B cell (primary cell): ENCODE data around the gene DYNLL2. TPM values are rescaled to one million over a fixed set of nuclear protein-coding genes. Genes with fewer than 3 reads are reported as not detected.

ENCODE experiments used
- ATAC-seq: fragments of 200-7000 bp; cut with Tn5 transposase; one replicate; pipeline ENCODE4 v1.10.0; 2021; ENCODE audit warnings: low read depth, mild to moderate bottlenecking, moderate number of reproducible peaks, moderate library complexity
- CTCF ChIA-PET: fragments of 350-600 bp; sonication (Branson Sonifier 250); formaldehyde crosslinking; loops from one replicate; lab custom pipeline; 2021; ENCODE audit warnings: antibody characterized with exemption, inconsistent platforms; lab: Charles Lee
- POLR2A ChIA-PET: fragments of 350-600 bp; sonication (Branson Sonifier 250); formaldehyde crosslinking; loops from one replicate; lab custom pipeline; 2021; ENCODE audit warnings: antibody characterized with exemption; lab: Charles Lee
- DNase-seq: peaks from one replicate; pipeline ENCODE4 v3.0.0; 2013
- H2AFZ ChIP-seq: 2 replicates; pipeline ENCODE4 v1.6.1; 2012; ENCODE audit warnings: mild to moderate bottlenecking, low read depth, low read length; ENCODE audit not compliant: insufficient read depth, poor library complexity, severe bottlenecking
- H3K27ac ChIP-seq, 2 donors: 1 replicate in 1 of 2; 2 replicates in 1 of 2; pipeline ENCODE4 v1.5.1; 2012 to 2013; ENCODE audit warnings: low read length in 2 of 2, mild to moderate bottlenecking in 2 of 2, moderate library complexity in 1 of 2
- H3K27me3 ChIP-seq, 4 experiments: fragments of 200-600 bp in 1 of 4; sonication (generic) in 1 of 4; replicated peaks in 1 of 4; 1 replicate in 2 of 4; 2 replicates in 2 of 4; pipeline versions ENCODE4 v1.6.1 to v1.7.0; 2013 to 2016; ENCODE audit warnings: low read length in 3 of 4, mild to moderate bottlenecking in 2 of 4, mixed read lengths in 1 of 4, moderate library complexity in 1 of 4; ENCODE audit not compliant: insufficient read depth in 4 of 4, control insufficient read depth in 3 of 4; ENCODE audit errors: control extremely low read depth in 1 of 4
- H3K36me3 ChIP-seq, 2 experiments: replicated peaks in 1 of 2; 1 replicate in 1 of 2; 2 replicates in 1 of 2; pipeline versions ENCODE4 v1.6.1 to v1.7.1; 2013; ENCODE audit warnings: low read length in 1 of 2; ENCODE audit not compliant: insufficient read depth in 2 of 2, control insufficient read depth in 1 of 2; ENCODE audit errors: control extremely low read depth in 1 of 2, extremely low read depth in 1 of 2
- H3K4me1 ChIP-seq, 2 donors: fragments of 200-600 bp in 1 of 2; sonication (generic) in 1 of 2; 1 replicate in 1 of 2; 2 replicates in 1 of 2; pipeline versions ENCODE4 v1.5.1 to v1.6.1; 2013 to 2017; ENCODE audit warnings: low read length in 2 of 2; ENCODE audit not compliant: control insufficient read depth in 2 of 2, insufficient read depth in 2 of 2
- H3K4me2 ChIP-seq: replicated peaks from 2 replicates; pipeline ENCODE3; 2012; ENCODE audit warnings: mild to moderate bottlenecking, low read depth, low read length; ENCODE audit not compliant: poor library complexity, severe bottlenecking
- H3K4me3 ChIP-seq, 5 experiments: fragments of 200-600 bp in 1 of 5; sonication (generic) in 1 of 5; 1 replicate in 3 of 5; 2 replicates in 2 of 5; pipeline versions ENCODE4 v1.5.1 to v1.7.0; 2011 to 2016; ENCODE audit warnings: low read length in 4 of 5, mild to moderate bottlenecking in 4 of 5, low read depth in 2 of 5, control low read depth in 1 of 5, moderate library complexity in 1 of 5; ENCODE audit not compliant: insufficient read depth in 1 of 5; ENCODE audit errors: control extremely low read depth in 1 of 5, extremely low read depth in 1 of 5
- H3K79me2 ChIP-seq: fragments of 200-600 bp; sonication (generic); one replicate; pipeline ENCODE4 v1.6.0; 2016; ENCODE audit warnings: low read length; ENCODE audit not compliant: control insufficient read depth, insufficient read depth
- H3K9ac ChIP-seq: fragments of 200-600 bp; sonication (generic); 2 replicates; pipeline ENCODE4 v1.6.1; 2017; ENCODE audit warnings: mild to moderate bottlenecking, low read length, moderate library complexity
- H3K9me3 ChIP-seq, 3 donors: one replicate each; pipeline versions ENCODE4 v1.6.1 to v1.7.1; 2013; ENCODE audit warnings: low read length in 2 of 3; ENCODE audit not compliant: control insufficient read depth in 2 of 3, insufficient read depth in 1 of 3; ENCODE audit errors: control extremely low read depth in 1 of 3
- H4K20me1 ChIP-seq: 2 replicates; pipeline ENCODE4 v1.6.0; 2012; ENCODE audit warnings: mild to moderate bottlenecking, low read length; ENCODE audit not compliant: insufficient read depth, control insufficient read depth, poor library complexity, severe bottlenecking
- H3K27ac Mint-ChIP-seq: one replicate; pipeline ENCODE4 v1.8.0; 2021; ENCODE audit warnings: mixed read lengths
- H3K27me3 Mint-ChIP-seq: one replicate; pipeline ENCODE4 v1.8.0; 2021; ENCODE audit warnings: mixed read lengths
- H3K4me1 Mint-ChIP-seq: one replicate; pipeline ENCODE4 v1.8.0; 2021; ENCODE audit warnings: mixed read lengths
- H3K4me3 Mint-ChIP-seq: one replicate; pipeline ENCODE4 v1.8.0; 2021; ENCODE audit warnings: mixed read lengths
- H3K9me3 Mint-ChIP-seq: one replicate; pipeline ENCODE4 v1.8.0; 2022; ENCODE audit warnings: mixed read lengths; ENCODE audit not compliant: insufficient read depth
- CTCF ChIP-seq: fragments of 200-600 bp; IDR thresholded peaks from one replicate; pipeline ENCODE4 v1.8.0; 2022; ENCODE audit warnings: antibody characterized with exemption, mild to moderate bottlenecking
- EZH2 ChIP-seq: IDR thresholded peaks from 2 replicates; pipeline ENCODE4 v1.6.1; 2012; ENCODE audit warnings: borderline replicate concordance, low read depth, mild to moderate bottlenecking, moderate library complexity, low read length; ENCODE audit not compliant: insufficient read depth, poor library complexity, severe bottlenecking
- WGBS: methylation state at CpG from one replicate; pipeline ENCODE4 v1.1.5; 2013; ENCODE audit warnings: missing lambda C conversion rate; ENCODE audit not compliant: insufficient coverage; 5-methylcytosine and 5-hydroxymethylcytosine counted together
- intact Hi-C: fragments of 100-400 bp; cut with micrococcal nuclease; formaldehyde crosslinking; loops from one replicate; pipeline ENCODE4 v1.10.0; 2022
- polyA plus RNA-seq: library from polyadenylated mRNA; depleted of rRNA; stranded (reverse); fragments of >200 nt; gene quantifications from 2 replicates; pipeline ENCODE4 v1.2.3, GENCODE V29; 2012
- total RNA-seq, 2 donors: library from RNA; stranded (reverse); fragments of 120-200 nt in 1 of 2; gene quantifications; 1 replicate in 1 of 2; 2 replicates in 1 of 2; pipeline versions ENCODE4 v1.2.3 to v1.2.4, GENCODE V29; 2013 to 2022

The DYNLL2 gene
- total and polyA plus RNA-seq, 2 donors (not counting 1 experiment from before 2014, with no cell fraction given), result 10.1 to 25.2 TPM

DNA sequence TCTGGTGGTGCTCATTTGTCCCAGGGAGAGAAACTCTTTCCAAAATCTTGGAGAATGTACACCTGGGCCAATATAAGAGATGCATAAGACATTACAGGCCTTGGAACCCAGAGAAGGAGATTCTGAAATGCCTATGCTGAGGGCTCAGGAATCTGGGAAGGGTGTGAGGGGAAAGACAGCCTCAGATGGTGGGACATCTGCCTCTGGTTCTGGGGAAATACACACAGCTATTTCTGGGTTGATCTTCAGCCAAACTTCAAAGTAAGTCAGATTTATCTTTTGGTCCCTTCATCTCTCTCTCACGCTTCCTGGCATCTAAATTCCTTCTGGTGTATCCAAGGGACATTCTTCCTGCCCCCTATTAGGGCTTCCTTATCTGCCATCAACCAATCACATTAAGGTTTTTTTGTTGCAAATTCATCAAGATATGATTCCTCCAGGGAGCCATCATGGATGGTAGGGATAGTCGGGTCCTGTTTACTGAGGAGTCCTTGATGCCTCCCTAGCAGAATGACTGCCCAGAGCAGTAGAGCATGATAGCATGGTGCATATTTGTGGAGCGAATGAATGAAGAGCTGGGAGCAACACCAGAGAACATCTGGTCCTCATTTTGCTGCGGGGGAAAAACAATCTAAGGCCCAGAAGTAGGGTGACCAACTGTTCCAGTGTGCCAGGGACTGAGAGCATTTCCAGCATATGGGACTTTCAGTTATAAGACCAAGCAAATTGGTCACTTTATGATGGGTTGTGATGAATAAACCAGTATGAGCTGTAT, 35.7 kb upstream of the DYNLL2 start:
- ATAC-seq, result no peak
- Mint-ChIP-seq H3K4me3 (no peak overlapping the region), H3K4me1 (no peaks in the 10 kb centered on the region), H3K9me3 (no peaks in the 10 kb centered on the region), H3K27ac (no peak overlapping the region), H3K27me3 (peaks cover 44% of the 10 kb centered on the region)
- H3K27ac ChIP-seq, result no peak overlapping the region
- POLR2A ChIA-PET, result no interaction called here
- no peak overlapping the region for H2AFZ ChIP-seq
- intact Hi-C loops, result no loop called here
- H3K27me3 ChIP-seq, result peaks cover 0 to 14% (median 5%) of the 10 kb centered on the region in 4 experiments
- peaks cover 0 to 1% (median 0%) of the 10 kb centered on the region in 3 donors for H3K9me3 ChIP-seq
- no peak overlapping the region for H3K9ac ChIP-seq
- no peaks in the 10 kb centered on the region for H4K20me1 ChIP-seq
- no peak overlapping the region for H3K4me3 ChIP-seq
- TF ChIP-seq CTCF (no peak), EZH2 (no peak)
- H3K4me2 ChIP-seq, result no peak overlapping the region
- H3K4me1 ChIP-seq, result no peaks in the 10 kb centered on the region
- CTCF ChIA-PET, result interaction anchor here (0.6 kb wide), 1 partner anchor 127 kb away, joined by 5 read pairs; no protein-coding TSS in a partner anchor
- H3K79me2 ChIP-seq, result no peaks in the 10 kb centered on the region
- DNase-seq, result no peak
- H3K36me3 ChIP-seq, result no peaks in the 10 kb centered on the region
- 85% methylated on average over 4 of the region's 4 CpGs for WGBS

DNA sequence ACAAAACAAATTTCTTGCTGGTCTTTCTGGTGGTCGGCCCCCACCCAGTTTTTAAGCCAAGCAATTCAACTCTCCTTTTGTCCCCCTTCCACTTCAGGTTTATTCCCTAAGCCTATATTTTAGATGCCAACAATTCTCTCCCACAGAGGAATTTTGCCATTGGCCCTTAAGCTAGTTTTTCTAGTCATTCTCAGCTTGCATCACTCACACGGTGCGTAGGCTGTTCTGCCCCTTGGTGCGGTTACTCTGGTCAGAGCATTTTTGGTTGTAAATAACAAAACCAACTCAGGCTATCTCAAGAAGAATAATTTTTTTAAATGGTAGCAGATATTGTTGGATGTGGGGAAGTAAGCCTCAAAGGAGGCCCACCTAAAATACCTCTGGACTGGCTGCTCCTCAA, 33.7 kb upstream of the DYNLL2 start:
- Mint-ChIP-seq H3K9me3 (no peaks in the 10 kb centered on the region), H3K27ac (no peak overlapping the region), H3K4me1 (no peaks in the 10 kb centered on the region), H3K4me3 (no peak overlapping the region), H3K27me3 (peaks cover 34% of the 10 kb centered on the region)
- Histone ChIP-seq H3K4me2 (no peak overlapping the region), H3K27me3 (peaks cover 0 to 4% (median 1%) of the 10 kb centered on the region in 4 experiments), H3K79me2 (no peaks in the 10 kb centered on the region), H2AFZ (no peak overlapping the region), H3K9me3 (no peaks in the 10 kb centered on the region), H3K4me3 (no peak overlapping the region), H3K36me3 (no peaks in the 10 kb centered on the region), H4K20me1 (no peaks in the 10 kb centered on the region), H3K4me1 (no peaks in the 10 kb centered on the region), H3K27ac (no peak overlapping the region), H3K9ac (no peak overlapping the region)
- DNase-seq, result no peak
- POLR2A ChIA-PET, result no interaction called here
- CTCF ChIA-PET, result no interaction called here
- intact Hi-C loops, result no loop called here
- ATAC-seq, result no peak
- WGBS, result 91% methylated on average over 3 of the region's 4 CpGs
- no peak for TF ChIP-seq CTCF
- TF ChIP-seq EZH2, result no peak
